A549 (cell line): Measurements from ENCODE around the gene PDSS2. TPM values are rescaled to one million over a fixed set of nuclear protein-coding genes. Genes with fewer than 3 reads are reported as not detected.

ENCODE experiments used
- ATAC-seq, 2 experiments: fragments of 200-7000 bp in 1 of 2; fragments of >200 bp in 1 of 2; cut with Nextera tagmentation in 1 of 2; cut with Tn5 transposase in 1 of 2; 3 replicates each; pipeline versions ENCODE4 v1.8.0 to v1.9.1; 2018 to 2020; ENCODE audit warnings: mild to moderate bottlenecking in 1 of 2, moderate library complexity in 1 of 2
- CTCF ChIA-PET: fragments of 300-600 bp; sonication (Branson Sonifier 250); formaldehyde crosslinking; extraction: SDS; loops from one replicate; lab custom pipeline; 2021; ENCODE audit warnings: antibody characterized with exemption, inconsistent platforms; lab: Yijun Ruan, JAX
- POLR2A ChIA-PET: fragments of 350-600 bp; formaldehyde crosslinking; extraction: SDS; loops from one replicate; lab custom pipeline; 2021; ENCODE audit warnings: antibody characterized with exemption, inconsistent platforms; lab: Yijun Ruan, JAX
- DNase-seq, 2 experiments: peaks; one replicate each; pipeline versions ENCODE4 v3.0.0 to v3.0.0-alpha.2; 2011 to 2016; ENCODE audit warnings: low read depth in 1 of 2, low spot score in 1 of 2
- FAIRE-seq: peaks from 2 replicates; lab custom pipeline; 2011; peaks lifted over from hg19 to GRCh38; lab: Jason Lieb, UNC
- H3K27ac ChIP-seq, 2 experiments: fragments of >200 bp; sonication (Bioruptor Twin); formaldehyde crosslinking; 3 replicates each; pipeline ENCODE4 v1.5.1; 2016 to 2017
- H3K4me1 ChIP-seq: fragments of >200 bp; sonication (Bioruptor Twin); formaldehyde crosslinking; 3 replicates; pipeline ENCODE4 v1.6.1; 2016
- H3K4me2 ChIP-seq: fragments of >200 bp; sonication (Bioruptor Twin); formaldehyde crosslinking; 3 replicates; pipeline ENCODE4 v1.6.1; 2016
- H3K4me3 ChIP-seq: fragments of >200 bp; sonication (Bioruptor Twin); formaldehyde crosslinking; 3 replicates; pipeline ENCODE4 v1.5.1; 2016
- H3K9me3 ChIP-seq: fragments of >200 bp; sonication (Bioruptor Twin); formaldehyde crosslinking; 3 replicates; pipeline ENCODE4 v1.6.1; 2016
- ATOH8 ChIP-seq: fragments of 250-450 bp; sonication (Bioruptor Pico); IDR thresholded peaks from 2 replicates; pipeline ENCODE4 v1.5.0; 2020; ENCODE audit warnings: low read depth, mild to moderate bottlenecking, moderate library complexity
- BCL3 ChIP-seq: fragments of >200 bp; sonication (Bioruptor Twin); formaldehyde crosslinking; IDR thresholded peaks from 3 replicates; pipeline ENCODE4 v1.6.1; 2016
- CEBPB ChIP-seq, 2 experiments: fragments of >200 bp in 1 of 2; sonication (Bioruptor Twin) in 1 of 2; formaldehyde crosslinking in 1 of 2; IDR thresholded peaks; 2 replicates each; pipeline ENCODE4 v1.6.1; 2012 to 2016
- CHD2 ChIP-seq: fragments of 150-350 bp; IDR thresholded peaks from 2 replicates; pipeline ENCODE4 v1.6.1; 2014; ENCODE audit warnings: low read length; ENCODE audit not compliant: partially characterized antibody
- FOSB ChIP-seq: fragments of 250-450 bp; sonication (Bioruptor Pico); IDR thresholded peaks from 2 replicates; pipeline ENCODE4 v1.5.0; 2020; ENCODE audit warnings: mild to moderate bottlenecking, moderate library complexity
- JUN ChIP-seq, 2 experiments: fragments of >200 bp; sonication (Bioruptor Twin); formaldehyde crosslinking; IDR thresholded peaks; 2 replicates in 1 of 2; 3 replicates in 1 of 2; pipeline ENCODE4 v1.6.1; 2016 to 2017
- KDM5A ChIP-seq: fragments of 200-600 bp; sonication (generic); IDR thresholded peaks from 2 replicates; pipeline ENCODE4 v1.6.1; 2016; ENCODE audit warnings: antibody characterized with exemption, mild to moderate bottlenecking
- MYC ChIP-seq: IDR thresholded peaks from 2 replicates; pipeline ENCODE4 v1.6.1; 2012; ENCODE audit warnings: mild to moderate bottlenecking, inconsistent platforms, low read length, improper control_type of control experiment, borderline replicate concordance
- PHF8 ChIP-seq: fragments of 200-600 bp; sonication (generic); IDR thresholded peaks from 2 replicates; pipeline ENCODE4 v1.6.1; 2016; ENCODE audit warnings: low read depth, mild to moderate bottlenecking, antibody characterized with exemption, moderate library complexity, borderline replicate concordance
- POLR2A ChIP-seq: IDR thresholded peaks from 2 replicates; pipeline ENCODE4 v1.6.1; 2012; ENCODE audit warnings: mild to moderate bottlenecking, low read length
- SREBF2 ChIP-seq: fragments of 450-650 bp; IDR thresholded peaks from 2 replicates; pipeline ENCODE4 v1.6.1; 2014; ENCODE audit warnings: mild to moderate bottlenecking, moderate library complexity
- TP53 ChIP-seq: fragments of 250-450 bp; sonication (Bioruptor Pico); IDR thresholded peaks from 2 replicates; pipeline ENCODE4 v1.5.0; 2021; ENCODE audit warnings: mild to moderate bottlenecking, moderate library complexity
- ZNF302 ChIP-seq: fragments of 250-450 bp; sonication (Bioruptor Pico); IDR thresholded peaks from 2 replicates; pipeline ENCODE4 v1.9.0; 2021; ENCODE audit warnings: inconsistent platforms, mild to moderate bottlenecking, moderate library complexity
- ZSCAN20 ChIP-seq: fragments of 250-450 bp; sonication (Bioruptor Pico); IDR thresholded peaks from 2 replicates; pipeline ENCODE4 v1.8.0; 2022; ENCODE audit warnings: mild to moderate bottlenecking, moderate library complexity
- WGBS: methylation state at CpG from one replicate; pipeline ENCODE4 v1.1.6; 2017; ENCODE audit errors: missing lambda C conversion rate; 5-methylcytosine and 5-hydroxymethylcytosine counted together
- polyA plus RNA-seq, 4 experiments: library from polyadenylated mRNA; depleted of rRNA in 3 of 4; stranded (reverse); fragments of >200 nt; fragmentation: RNase III in 1 of 4; extraction: RNeasy Plus Mini Kit Qiagen cat#74134 plus additional on column Dnase treatment in 1 of 4; gene quantifications; 2 replicates in 3 of 4; 3 replicates in 1 of 4; pipeline ENCODE4 v1.2.3, GENCODE V29; 2011 to 2017

PDSS2 gene
- polyA plus RNA-seq, 2 of the 4 experiments (the other 2 are of a cell fraction) = 7.2 to 17.3 TPM

GRCh38 chr6:107491138-107491609 lies 31.8 kb upstream of the PDSS2 start:
- DNase-seq (peak; percentile 3 to 8), FAIRE-seq (no peak), ATAC-seq (peak in 1 of 2 experiments; percentile 52; a peak in 3 of 6 replicates)
- peak overlapping the region; percentile 85 for H3K4me3 ChIP-seq
- 46% methylated on average over 4 of the region's 38 CpGs for WGBS
- H3K9me3 ChIP-seq = no peaks in the 10 kb centered on the region
- H3K4me1 ChIP-seq = no peaks in the 10 kb centered on the region
- POLR2A ChIA-PET = no interaction called here
- peak overlapping the region; percentile 99 for H3K4me2 ChIP-seq
- CTCF ChIA-PET = interaction anchor here (1.1 to 1.8 kb wide), 3 partner anchors 14 to 63 kb away, joined by 3 to 4 read pairs (median 4); partner anchors contain the start of gene PDSS2
- TF ChIP-seq CEBPB (IDR thresholded peaks at IDR 0.05) (peak in 1 of 2 experiments; percentile 28; a peak in 1 of 4 replicates), CHD2 (no peak)
- peak overlapping the region in 1 of 2 experiments; percentile 92; a peak in 3 of 6 replicates for H3K27ac ChIP-seq

- peak overlapping the region; percentile 99 for H3K4me2 ChIP-seq
- TF ChIP-seq MYC (no peak), ZSCAN20 (CRISPR knock-in tag) (no peak), PHF8 (peak; percentile 37; the same call in 1 of the 2 replicates), TP53 (CRISPR knock-in tag) (no peak), KDM5A (no peak), BCL3 (no peak), CHD2 (no peak), ZNF302 (CRISPR knock-in tag) (no peak), SREBF2 (no peak)
- no peaks in the 10 kb centered on the region for H3K9me3 ChIP-seq
- H3K27ac ChIP-seq = peak overlapping the region; percentile 51 to 92; a peak in 5 of 6 replicates
- H3K4me1 ChIP-seq = no peaks in the 10 kb centered on the region
- CTCF ChIA-PET = interaction anchor here (1.1 to 1.8 kb wide), 3 partner anchors 15 to 63 kb away, joined by 3 to 4 read pairs (median 4); partner anchors contain the start of gene PDSS2
- DNase-seq = no peak
- ATAC-seq = peak in 1 of 2 experiments; percentile 25; a peak in 3 of 6 replicates
- peak overlapping the region; percentile 85 for H3K4me3 ChIP-seq
- POLR2A ChIA-PET = no interaction called here
- no peak for FAIRE-seq
- WGBS = 2% methylated on average over 16 of the region's 30 CpGs
These were observed 31.3 kb upstream of the PDSS2 start for GRCh38 chr6:107490566-107491137.

GRCh38 chr6:107489636-107490565 lies 30.5 kb upstream of the PDSS2 start, which contains the start of gene SOBP:
SOBP (plus strand) TSS chr6:107490117; CDS start chr6:107490617, 500 bp downstream.
- TF ChIP-seq JUN (IDR thresholded peaks at IDR 0.05) (peak in 1 of 2 experiments; percentile 6; a peak in 1 of 5 replicates), POLR2A (peak; percentile 13; the same call in 1 of the 2 replicates), ATOH8 (CRISPR knock-in tag) (no peak), TP53 (CRISPR knock-in tag) (no peak), FOSB (CRISPR knock-in tag) (no peak), CEBPB (IDR thresholded peaks at IDR 0.05) (no peak)
- peak within 1 kb of the TSS; percentile 99 for H3K4me2 ChIP-seq
- ChIA-PET CTCF (interaction anchor here (0.6 to 1.4 kb wide), 6 partner anchors 16 to 182 kb away, joined by 3 to 10 read pairs (median 3); partner anchors contain the start of gene PDSS2), POLR2A (interaction anchor here (1.9 kb wide), 1 partner anchor 30 kb away, joined by 10 read pairs; the partner anchor contains the start of gene PDSS2)
- DNase-seq (peak; percentile 28 to 36), FAIRE-seq (no peak), ATAC-seq (peak; percentile 62 to 77)
- H3K4me1 ChIP-seq = no peaks in the 10 kb centered on the region
- H3K4me3 ChIP-seq = peak within 1 kb of the TSS; percentile 85
- H3K27ac ChIP-seq = peak within 1 kb of the TSS; percentile 51 to 92; a peak in 5 of 6 replicates
- WGBS = no CpG with 5 or more reads among the region's 130 CpGs
- H3K9me3 ChIP-seq = no peaks in the 10 kb centered on the region
